ENCODE results near the gene TREML4.

Gene TREML4

DNA sequence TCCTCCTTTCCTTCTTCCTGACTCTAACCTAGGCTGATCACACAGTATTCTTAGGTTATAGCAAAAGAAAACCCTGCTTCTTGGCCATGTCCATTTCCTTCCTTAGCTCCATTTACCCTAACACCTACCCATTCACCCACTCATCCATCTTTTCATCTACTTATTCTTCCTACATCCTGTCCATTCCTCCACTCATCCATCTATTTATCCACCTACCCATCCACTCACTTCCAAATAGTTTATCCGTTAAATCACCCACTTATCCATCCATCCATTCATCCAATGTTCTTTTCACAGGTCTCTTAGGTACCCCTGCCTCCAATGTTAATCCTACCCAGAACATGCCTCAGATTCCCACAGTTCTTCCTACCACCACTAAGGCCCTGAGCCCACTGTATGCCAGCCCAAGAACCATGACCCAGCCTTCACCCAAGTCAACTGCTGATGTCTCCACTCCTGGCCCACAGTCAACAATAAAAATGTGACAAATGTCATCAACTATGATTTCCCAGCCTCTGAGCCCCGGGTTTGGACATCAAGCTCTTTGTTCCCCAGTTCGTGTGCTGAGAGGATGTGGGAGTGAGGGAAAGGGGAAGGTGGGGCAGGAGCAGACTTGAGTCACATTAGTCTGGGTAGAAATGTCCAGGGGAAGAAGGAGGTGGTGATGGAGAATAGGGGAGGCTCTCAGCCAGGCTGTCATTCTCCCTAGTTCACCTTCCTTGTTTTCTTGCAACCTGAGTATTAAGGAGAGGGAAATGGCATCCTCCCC, 24.4 kb downstream of the TREML4 start:
- Mint-ChIP-seq H3K4me3 (no peak overlapping the region), H3K36me3 (no peaks in the 10 kb centered on the region), H3K4me1 (peaks cover 13 to 16% of the 10 kb centered on the region in 2 donors), H3K27me3 (peaks cover 0 to 4% of the 10 kb centered on the region in 2 donors), H3K9me3 (peaks cover 0 to 2% of the 10 kb centered on the region in 2 donors), H3K27ac (no peak overlapping the region)
- no peak for DNase-seq
- ATAC-seq (replicated peaks), result no peak

- ATAC-seq (replicated peaks) (no peak), DNase-seq (no peak)
- H3K4me1 Mint-ChIP-seq, result peaks cover 13 to 14% of the 10 kb centered on the region in 2 donors
- peaks cover 4 to 10% of the 10 kb centered on the region in 2 donors for H3K9me3 Mint-ChIP-seq
- H3K27ac Mint-ChIP-seq, result no peak overlapping the region
- no peak overlapping the region for H3K4me3 Mint-ChIP-seq
- peaks cover 0 to 4% of the 10 kb centered on the region in 2 donors for H3K36me3 Mint-ChIP-seq
- peaks cover 0 to 4% of the 10 kb centered on the region in 2 donors for H3K27me3 Mint-ChIP-seq
Observed at GRCh38 chr6:41255110-41255509, 27.0 kb downstream of the TREML4 start.

- DNase-seq, result no peak
- Mint-ChIP-seq H3K4me3 (no peak overlapping the region), H3K36me3 (peaks cover 0 to 7% of the 10 kb centered on the region in 2 donors), H3K27me3 (peaks cover 0 to 4% of the 10 kb centered on the region in 2 donors), H3K27ac (no peak overlapping the region), H3K9me3 (peaks cover 4 to 14% of the 10 kb centered on the region in 2 donors), H3K4me1 (peaks cover 13 to 14% of the 10 kb centered on the region in 2 donors)
- peak in 1 of 2 donors; percentile 33 for ATAC-seq (replicated peaks)
Observed at GRCh38 chr6:41255638-41256246, 27.6 kb downstream of the TREML4 start.

GRCh38 chr6:41256383-41256782, 28.2 kb downstream of the TREML4 start:
- ATAC-seq (replicated peaks) (peak; percentile 74 to 78), DNase-seq (no peak)
- Mint-ChIP-seq H3K4me3 (no peak overlapping the region), H3K4me1 (peaks cover 13 to 14% of the 10 kb centered on the region in 2 donors), H3K36me3 (peaks cover 0 to 8% of the 10 kb centered on the region in 2 donors), H3K27ac (no peak overlapping the region), H3K9me3 (peaks cover 4 to 14% of the 10 kb centered on the region in 2 donors), H3K27me3 (peaks cover 0 to 4% of the 10 kb centered on the region in 2 donors)

GRCh38 chr6:41257369-41258195, 29.4 kb downstream of the TREML4 start:
- no peak overlapping the region for H3K4me3 Mint-ChIP-seq

DNA sequence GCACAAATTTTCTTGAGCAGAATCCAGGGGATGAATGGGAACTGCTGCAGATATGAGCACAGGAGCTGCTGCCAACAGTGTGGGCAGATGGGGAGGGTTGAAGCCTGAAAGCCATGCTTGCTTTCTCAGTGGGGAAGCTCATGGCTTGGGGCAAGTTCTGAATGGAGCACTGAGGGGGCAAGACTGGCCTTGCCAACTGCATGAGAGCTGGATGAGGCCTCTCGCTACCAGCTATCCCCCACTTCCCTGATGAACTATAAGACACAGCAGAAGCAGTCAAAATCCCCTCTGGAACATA, 30.0 kb downstream of the TREML4 start:
- H3K27ac Mint-ChIP-seq, result no peak overlapping the region
- H3K36me3 Mint-ChIP-seq, result peaks cover 3 to 15% of the 10 kb centered on the region in 2 donors
- peaks cover 0 to 3% of the 10 kb centered on the region in 2 donors for H3K27me3 Mint-ChIP-seq
- peaks cover 10 to 17% of the 10 kb centered on the region in 2 donors for H3K9me3 Mint-ChIP-seq
- no peak overlapping the region for H3K4me3 Mint-ChIP-seq
- no peak for ATAC-seq (replicated peaks)
- H3K4me1 Mint-ChIP-seq, result peaks cover 13 to 14% of the 10 kb centered on the region in 2 donors
- DNase-seq, result no peak

More at GRCh38 chr6:41257369-41258195, 29.4 kb downstream of the TREML4 start:
- DNase-seq, result no peak
- H3K27ac Mint-ChIP-seq, result no peak overlapping the region
- peaks cover 0 to 3% of the 10 kb centered on the region in 2 donors for H3K27me3 Mint-ChIP-seq
- H3K4me1 Mint-ChIP-seq, result peaks cover 13 to 14% of the 10 kb centered on the region in 2 donors
- ATAC-seq (replicated peaks), result no peak
- H3K9me3 Mint-ChIP-seq, result peaks cover 9 to 16% of the 10 kb centered on the region in 2 donors
- H3K36me3 Mint-ChIP-seq, result peaks cover 3 to 13% of the 10 kb centered on the region in 2 donors

- H3K36me3 Mint-ChIP-seq, result peaks cover 3 to 19% of the 10 kb centered on the region in 2 donors
- H3K9me3 Mint-ChIP-seq, result peaks cover 17 to 26% of the 10 kb centered on the region in 2 donors
- DNase-seq (no peak), ATAC-seq (replicated peaks) (no peak)
- peaks cover 0 to 3% of the 10 kb centered on the region in 2 donors for H3K27me3 Mint-ChIP-seq
- H3K4me3 Mint-ChIP-seq, result no peak overlapping the region
- H3K27ac Mint-ChIP-seq, result no peak overlapping the region
- no peaks in the 10 kb centered on the region for H3K4me1 Mint-ChIP-seq
Observed at GRCh38 chr6:41262401-41262800, 34.3 kb downstream of the TREML4 start.

- H3K27ac Mint-ChIP-seq, result no peak overlapping the region
- H3K4me1 Mint-ChIP-seq, result no peaks in the 10 kb centered on the region
- H3K27me3 Mint-ChIP-seq, result peaks cover 0 to 3% of the 10 kb centered on the region in 2 donors
- DNase-seq (no peak), ATAC-seq (replicated peaks) (no peak)
- no peak overlapping the region for H3K4me3 Mint-ChIP-seq
- H3K9me3 Mint-ChIP-seq, result peaks cover 17 to 24% of the 10 kb centered on the region in 2 donors
- peaks cover 3 to 19% of the 10 kb centered on the region in 2 donors for H3K36me3 Mint-ChIP-seq
Observed at GRCh38 chr6:41263267-41263666, 35.1 kb downstream of the TREML4 start.

DNA sequence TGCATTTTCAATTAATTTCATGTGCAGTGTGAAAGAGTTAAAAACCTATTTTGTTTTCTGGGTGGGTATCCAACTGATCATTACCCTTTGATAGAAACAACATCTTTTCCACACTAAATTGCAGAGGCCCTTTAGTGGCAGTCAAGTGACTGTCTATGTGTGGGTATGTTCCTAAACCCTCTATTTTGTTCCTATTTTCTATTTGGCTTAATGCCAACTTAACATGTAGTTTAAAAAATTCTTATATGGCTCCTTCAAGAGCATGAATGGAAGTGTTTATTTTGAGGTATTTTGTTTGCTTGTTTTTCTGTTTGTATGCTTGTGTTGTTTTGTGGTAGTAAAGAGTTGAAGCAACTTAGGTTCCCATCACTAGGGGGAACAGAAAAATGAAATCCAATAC, 38.4 kb downstream of the TREML4 start:
- H3K4me3 Mint-ChIP-seq, result no peak overlapping the region
- peaks cover 3 to 11% of the 10 kb centered on the region in 2 donors for H3K36me3 Mint-ChIP-seq
- H3K4me1 Mint-ChIP-seq, result peaks cover 0 to 6% of the 10 kb centered on the region in 2 donors
- peaks cover 12 to 13% of the 10 kb centered on the region in 2 donors for H3K9me3 Mint-ChIP-seq
- DNase-seq (no peak), ATAC-seq (replicated peaks) (no peak)
- peaks cover 0 to 3% of the 10 kb centered on the region in 2 donors for H3K27me3 Mint-ChIP-seq
- no peak overlapping the region for H3K27ac Mint-ChIP-seq

DNA sequence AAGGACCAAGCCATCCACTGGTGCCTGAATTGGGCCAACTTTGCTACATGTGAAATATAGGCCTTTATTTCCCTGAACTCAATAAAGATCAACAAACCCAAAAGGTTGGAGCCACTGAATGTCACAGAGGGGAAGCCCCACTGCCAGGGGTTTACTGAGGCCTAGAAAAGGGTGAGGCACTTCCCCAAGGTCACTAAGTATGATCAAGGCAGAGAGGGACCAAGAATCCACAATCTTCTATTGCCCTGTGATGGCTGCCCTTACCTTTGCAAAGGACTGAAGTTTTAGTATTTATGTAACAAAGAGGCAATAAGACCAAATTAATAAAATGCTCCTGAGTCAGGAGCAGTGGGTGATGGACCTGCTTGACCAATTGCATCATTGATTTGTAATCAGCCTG, 40.3 kb downstream of the TREML4 start:
- H3K36me3 Mint-ChIP-seq, result peaks cover 0 to 1% of the 10 kb centered on the region in 2 donors
- H3K9me3 Mint-ChIP-seq, result peaks cover 3 to 5% of the 10 kb centered on the region in 2 donors
- no peak overlapping the region for H3K4me3 Mint-ChIP-seq
- H3K27me3 Mint-ChIP-seq, result no peaks in the 10 kb centered on the region
- peaks cover 9 to 18% of the 10 kb centered on the region in 2 donors for H3K4me1 Mint-ChIP-seq
- ATAC-seq (replicated peaks), result no peak
- H3K27ac Mint-ChIP-seq, result no peak overlapping the region
- DNase-seq, result no peak

GRCh38 chr6:41269166-41269565, 41.0 kb downstream of the TREML4 start:
- Mint-ChIP-seq H3K4me3 (no peak overlapping the region), H3K27me3 (no peaks in the 10 kb centered on the region), H3K36me3 (no peaks in the 10 kb centered on the region), H3K4me1 (peaks cover 14 to 22% of the 10 kb centered on the region in 2 donors), H3K9me3 (peaks cover 0 to 4% of the 10 kb centered on the region in 2 donors), H3K27ac (no peak overlapping the region)
- DNase-seq (no peak), ATAC-seq (replicated peaks) (no peak)

DNA sequence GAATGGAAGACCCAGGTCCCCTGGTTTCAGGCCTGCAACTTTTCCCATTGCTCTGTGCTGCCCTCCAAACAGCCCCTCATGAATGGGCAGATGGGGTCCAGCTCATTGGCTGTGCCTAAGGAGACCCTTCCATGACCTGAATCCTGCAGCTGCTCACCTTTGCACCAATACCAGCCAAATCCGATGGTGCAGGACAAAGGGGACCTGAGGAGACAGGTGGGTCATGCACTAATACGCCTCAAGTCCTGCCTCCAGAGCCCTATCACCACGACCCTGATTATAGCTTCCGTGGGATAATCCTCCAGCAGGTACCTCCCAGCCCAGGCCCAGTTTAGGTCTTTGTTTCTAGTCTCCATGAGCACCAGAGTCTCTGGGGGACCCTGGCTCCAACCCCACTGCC, 41.6 kb downstream of the TREML4 start:
- peaks cover 0 to 4% of the 10 kb centered on the region in 2 donors for H3K9me3 Mint-ChIP-seq
- H3K27ac Mint-ChIP-seq, result no peak overlapping the region
- no peak for DNase-seq
- H3K4me1 Mint-ChIP-seq, result peaks cover 19 to 25% of the 10 kb centered on the region in 2 donors
- no peaks in the 10 kb centered on the region for H3K36me3 Mint-ChIP-seq
- H3K27me3 Mint-ChIP-seq, result no peaks in the 10 kb centered on the region
- H3K4me3 Mint-ChIP-seq, result no peak overlapping the region
- no peak for ATAC-seq (replicated peaks)

DNA sequence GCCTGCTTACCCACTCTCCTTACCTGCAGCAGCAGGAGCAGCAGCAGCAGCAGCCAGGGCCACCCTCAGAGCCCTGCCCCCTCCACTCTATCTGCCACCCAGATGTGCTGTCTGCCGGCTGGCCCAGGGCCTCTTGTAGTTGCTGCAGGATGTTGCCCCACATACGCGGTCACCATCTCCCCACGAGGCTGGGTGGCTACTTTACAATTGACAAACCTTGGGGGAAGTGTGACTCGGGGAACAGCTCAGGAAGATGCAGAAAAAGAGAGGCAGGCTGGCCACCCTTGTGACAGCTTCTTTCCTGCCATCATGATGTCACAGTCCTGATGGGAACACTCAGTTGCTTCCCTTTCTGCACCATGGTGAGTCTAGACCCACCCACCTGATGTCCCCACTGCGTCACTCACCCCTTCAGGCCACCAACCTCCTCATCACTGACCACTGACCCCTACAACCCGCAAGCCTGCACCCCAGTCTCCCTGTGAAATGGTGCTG, 43.8 kb downstream of the TREML4 start:
- DNase-seq (no peak), ATAC-seq (replicated peaks) (peak in 1 of 2 donors; percentile 31)
- Mint-ChIP-seq H3K27me3 (no peaks in the 10 kb centered on the region), H3K36me3 (no peaks in the 10 kb centered on the region), H3K4me3 (no peak overlapping the region), H3K4me1 (peaks cover 31 to 34% of the 10 kb centered on the region in 2 donors), H3K9me3 (no peaks in the 10 kb centered on the region), H3K27ac (peak overlapping the region; percentile 10)

- no peak for ATAC-seq (replicated peaks)
Observed at GRCh38 chr6:41272591-41273240, 44.6 kb downstream of the TREML4 start.

More at GRCh38 chr6:41272591-41273240, 44.6 kb downstream of the TREML4 start:
- no peak for DNase-seq
- no peak overlapping the region for H3K4me3 Mint-ChIP-seq
- peaks cover 36 to 37% of the 10 kb centered on the region in 2 donors for H3K4me1 Mint-ChIP-seq
- no peaks in the 10 kb centered on the region for H3K27me3 Mint-ChIP-seq
- no peak overlapping the region for H3K27ac Mint-ChIP-seq
- no peaks in the 10 kb centered on the region for H3K36me3 Mint-ChIP-seq
- H3K9me3 Mint-ChIP-seq, result no peaks in the 10 kb centered on the region
